HG03442 (cell line): Measurements from ENCODE around the gene ANAPC2.

Experiments
- ATAC-seq: cut with Tn5 transposase; IDR thresholded peaks from one replicate; pipeline ENCODE4 v1.9.1; 2021; ENCODE audit warnings: mild to moderate bottlenecking, moderate library complexity; ENCODE audit not compliant: unreplicated experiment

The ANAPC2 gene

GRCh38 chr9:137194909-137195308 lies 6.5 kb upstream of the ANAPC2 start:
- ATAC-seq, result no peak

GRCh38 chr9:137194388-137194787 lies 6.0 kb upstream of the ANAPC2 start:
- ATAC-seq, result no peak

- ATAC-seq, result no peak
Observed at GRCh38 chr9:137193771-137194170, 5.4 kb upstream of the ANAPC2 start.

GRCh38 chr9:137192859-137193258 lies 4.5 kb upstream of the ANAPC2 start:
- no peak for ATAC-seq

- no peak for ATAC-seq
Observed at GRCh38 chr9:137192448-137192780, 4.1 kb upstream of the ANAPC2 start.

- no peak for ATAC-seq
Observed at GRCh38 chr9:137191691-137192447, 3.5 kb upstream of the ANAPC2 start.

GRCh38 chr9:137191245-137191644 lies 2.9 kb upstream of the ANAPC2 start:
- no peak for ATAC-seq

GRCh38 chr9:137190315-137190856 lies 2.0 kb upstream of the ANAPC2 start:
- no peak for ATAC-seq

GRCh38 chr9:137189297-137190295 lies 1.2 kb upstream of the ANAPC2 start:
- no peak for ATAC-seq

- no peak for ATAC-seq
Observed at GRCh38 chr9:137188086-137188489, 272 bp downstream of the ANAPC2 start.

GRCh38 chr9:137187386-137187785 lies 974 bp downstream of the ANAPC2 start:
- ATAC-seq, result no peak

GRCh38 chr9:137186385-137186784 lies 2.0 kb downstream of the ANAPC2 start:
- no peak for ATAC-seq

- no peak for ATAC-seq
Observed at GRCh38 chr9:137185921-137186320, 2.4 kb downstream of the ANAPC2 start.

GRCh38 chr9:137184881-137185660 lies 3.3 kb downstream of the ANAPC2 start:
- no peak for ATAC-seq

GRCh38 chr9:137183980-137184595 lies 4.3 kb downstream of the ANAPC2 start:
- ATAC-seq, result no peak

GRCh38 chr9:137182836-137183235 lies 5.5 kb downstream of the ANAPC2 start:
- ATAC-seq, result no peak

- ATAC-seq, result no peak
Observed at GRCh38 chr9:137181680-137182079, 6.7 kb downstream of the ANAPC2 start.

GRCh38 chr9:137180491-137180890 lies 7.9 kb downstream of the ANAPC2 start:
- no peak for ATAC-seq

- ATAC-seq, result no peak
Observed at GRCh38 chr9:137179761-137180160, 8.6 kb downstream of the ANAPC2 start.

- ATAC-seq, result no peak
Observed at GRCh38 chr9:137178939-137179630, 9.3 kb downstream of the ANAPC2 start.
